ENCODE measurements around the gene CRMP1. TPM values are rescaled to one million over a fixed set of nuclear protein-coding genes. Genes with fewer than 3 reads are reported as not detected.
"Not testable (repeated sequence)": the region's sequence is repeated elsewhere in the genome, so short reads cannot be mapped to it uniquely, and the experiment has no call there.

CRMP1 gene
- polyA plus RNA-seq, 3 donors = 0.22 to 2.2 (median 0.70) TPM

DNA sequence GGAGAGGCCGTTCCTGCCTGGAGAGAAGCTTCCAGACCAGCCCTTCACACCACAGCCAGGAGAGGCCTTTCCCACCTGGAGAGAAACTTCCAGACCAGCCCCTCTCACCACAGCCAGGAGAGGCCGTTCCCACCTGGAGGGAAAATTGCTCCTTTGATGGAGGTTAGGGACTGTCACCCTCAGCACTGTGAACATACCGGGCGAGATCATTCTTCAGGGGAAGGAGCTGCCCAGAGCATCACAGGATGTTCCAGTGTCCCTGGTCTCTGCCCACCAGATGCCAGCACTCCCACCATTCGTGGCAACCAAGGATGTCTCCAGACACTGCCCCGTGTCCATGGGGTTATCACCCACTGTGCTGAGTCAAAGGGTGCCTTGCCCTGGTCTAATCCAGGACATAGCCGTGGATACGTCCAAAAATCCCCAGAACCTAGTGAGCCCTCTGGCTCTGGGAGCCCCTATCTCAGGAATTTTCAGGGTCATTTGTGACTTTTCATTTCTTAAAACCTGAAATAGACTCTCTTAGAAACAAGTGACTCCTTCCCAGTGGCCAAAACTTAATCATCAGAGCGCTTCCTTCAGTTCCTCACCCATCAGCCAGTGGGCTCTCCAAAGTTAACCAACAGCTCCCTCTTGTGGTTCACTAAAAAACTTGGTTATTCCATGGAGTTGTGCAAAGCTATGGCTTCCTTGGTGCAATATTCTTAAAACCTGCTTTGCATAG, 80.2 kb downstream of the CRMP1 start:
- WGBS, 3 donors = 76 to 88% (median 80%) methylated on average over 9 of the region's 9 CpGs
- no peak overlapping the region for H3K27ac ChIP-seq (ENCODE audit: low read depth, low read length)

DNA sequence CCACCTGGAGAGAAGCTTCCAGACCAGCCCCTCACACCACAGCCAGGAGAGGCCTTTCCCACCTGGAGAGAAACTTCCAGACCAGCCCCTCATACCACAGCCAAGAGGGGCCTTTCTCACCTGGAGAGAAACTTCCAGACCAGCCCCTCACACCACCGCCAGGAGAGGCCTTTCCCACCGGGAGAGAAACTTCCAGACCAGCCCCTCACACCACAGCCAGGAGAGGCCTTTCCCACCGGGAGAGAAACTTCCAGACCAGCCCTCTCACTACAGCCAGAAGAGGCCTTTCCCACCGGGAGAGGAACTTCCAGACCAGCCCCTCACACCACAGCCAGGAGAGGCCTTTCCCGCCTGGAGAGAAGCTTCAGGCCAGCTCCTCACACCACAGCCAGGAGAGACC, 80.8 kb downstream of the CRMP1 start:
- H3K27ac ChIP-seq (ENCODE audit: low read depth, low read length) = not testable (repeated sequence)
- 81 to 92% (median 90%) methylated on average over 5 of the region's 5 CpGs for WGBS, 3 donors

DNA sequence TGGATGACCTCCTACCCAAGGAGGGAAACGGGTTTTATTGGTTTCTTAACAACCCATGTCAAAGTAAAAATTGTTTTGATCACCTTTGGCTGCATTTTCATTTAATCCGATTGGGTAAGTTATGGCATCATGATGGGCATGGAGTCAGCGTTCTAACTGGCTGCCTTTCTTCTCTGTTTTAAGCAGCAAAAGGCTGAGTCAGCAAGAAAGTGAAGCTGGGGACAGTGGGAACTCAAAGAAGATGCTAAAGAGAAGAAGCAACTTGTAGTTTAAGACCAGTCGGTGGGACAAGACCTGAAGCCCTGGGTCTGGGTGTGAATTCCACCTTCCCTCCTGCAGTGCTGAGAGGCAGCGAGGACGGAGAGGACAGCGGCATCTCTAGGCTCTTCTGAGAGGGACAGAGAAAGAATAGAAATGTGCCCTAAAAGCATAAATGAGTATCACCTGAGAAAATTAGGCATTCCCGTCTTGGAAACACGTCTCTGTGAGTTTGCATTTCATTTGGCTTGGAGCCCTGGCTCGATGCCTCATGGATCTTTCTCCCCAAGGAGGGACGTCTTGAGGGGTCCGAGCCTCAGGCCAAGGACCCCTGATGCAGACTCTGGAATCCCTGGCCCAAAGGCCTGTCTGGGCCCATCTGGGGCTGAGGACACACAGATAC, 82.0 kb downstream of the CRMP1 start:
- no peak overlapping the region for H3K27ac ChIP-seq (ENCODE audit: low read depth, low read length)
- 78 to 84% (median 80%) methylated on average over 12 of the region's 12 CpGs for WGBS, 3 donors

DNA sequence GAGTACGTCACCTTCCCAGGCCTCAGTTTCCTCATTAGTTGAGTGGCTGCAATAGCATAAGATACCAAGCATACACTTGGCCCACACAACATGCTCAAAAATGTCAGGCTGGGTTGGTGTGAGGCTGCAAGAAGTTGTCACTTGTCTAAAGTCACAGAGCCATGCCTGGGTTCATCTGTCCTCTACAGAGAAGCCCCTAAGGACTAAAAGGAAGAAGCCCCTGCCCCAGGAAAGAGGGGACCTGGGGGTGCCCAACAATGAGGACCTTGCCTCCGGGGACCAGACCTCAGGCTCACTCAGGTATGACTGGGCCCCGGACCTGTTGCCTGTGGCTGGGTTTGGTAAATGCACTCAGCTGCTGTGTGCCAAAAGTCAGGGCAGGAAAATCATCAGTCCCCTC, 82.7 kb downstream of the CRMP1 start:
- H3K27ac ChIP-seq (ENCODE audit: low read depth, low read length) = no peak overlapping the region
- WGBS, 3 donors = 90 to 95% (median 94%) methylated on average over 3 of the region's 3 CpGs

DNA sequence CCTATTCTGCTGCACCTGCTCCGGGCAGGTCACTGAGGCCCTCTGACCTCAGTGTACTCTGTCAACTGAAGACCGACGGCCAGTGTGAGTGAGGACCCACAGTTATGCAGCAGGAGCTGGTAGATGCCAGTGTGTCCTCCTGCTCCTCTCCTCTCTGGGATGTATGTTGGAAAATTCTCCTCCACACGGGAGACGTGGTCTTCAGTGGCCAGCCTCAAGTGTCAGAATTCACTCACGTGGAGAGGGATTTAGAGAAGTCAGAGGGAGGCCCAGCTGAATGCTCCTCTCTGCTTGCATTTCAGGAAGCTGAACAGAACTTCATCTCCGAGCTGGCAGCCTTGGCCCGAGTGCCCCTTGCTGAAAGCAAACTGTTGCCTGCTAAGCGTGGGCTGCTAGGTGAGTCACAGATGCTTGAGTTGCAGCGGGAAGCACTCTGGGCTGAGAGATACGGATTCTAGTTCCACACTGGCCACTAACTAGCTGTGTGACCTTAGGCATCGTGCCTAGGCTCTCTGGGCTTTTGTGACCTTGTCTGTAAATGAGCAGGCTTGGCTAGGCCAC, 83.6 kb downstream of the CRMP1 start:
- no peak overlapping the region for H3K27ac ChIP-seq (ENCODE audit: low read depth, low read length)
- WGBS, 3 donors = 86 to 88% (median 87%) methylated on average over 12 of the region's 12 CpGs

DNA sequence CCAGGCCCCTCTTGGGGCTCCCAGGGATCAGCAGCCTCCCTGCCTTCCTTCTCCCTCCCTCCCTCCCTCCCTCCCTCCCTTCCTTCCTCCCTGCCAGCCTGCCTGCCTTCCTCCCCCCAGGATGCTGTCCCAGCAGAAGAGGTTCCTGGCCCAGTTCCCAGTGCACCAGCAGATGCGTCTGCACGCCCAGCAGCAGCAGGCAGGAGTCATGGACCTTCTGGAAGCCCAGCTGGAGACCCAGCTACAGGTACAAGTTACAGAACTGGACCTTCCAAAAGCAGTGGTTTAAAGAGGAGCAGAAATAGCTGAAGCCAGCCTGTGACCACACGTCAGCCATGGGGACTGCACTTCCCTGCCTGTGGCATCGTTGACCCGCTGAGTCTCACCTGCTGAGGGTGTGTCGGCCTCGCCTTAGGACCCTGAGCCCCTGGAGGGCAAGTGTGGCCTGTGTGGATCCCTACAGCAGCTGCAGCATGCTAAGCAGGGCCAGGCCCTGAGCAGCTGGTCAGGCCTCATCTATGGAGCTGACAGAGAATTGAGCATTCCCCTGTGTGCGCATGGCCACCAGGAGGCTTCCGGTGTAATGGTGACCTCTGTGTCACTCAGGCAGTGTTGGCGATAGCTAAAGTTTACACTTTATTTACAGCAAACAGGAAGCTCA, 84.7 kb downstream of the CRMP1 start:
- WGBS, 3 donors = 69 to 85% (median 71%) methylated on average over 10 of the region's 10 CpGs
- H3K27ac ChIP-seq (ENCODE audit: low read depth, low read length) = no peak overlapping the region

DNA sequence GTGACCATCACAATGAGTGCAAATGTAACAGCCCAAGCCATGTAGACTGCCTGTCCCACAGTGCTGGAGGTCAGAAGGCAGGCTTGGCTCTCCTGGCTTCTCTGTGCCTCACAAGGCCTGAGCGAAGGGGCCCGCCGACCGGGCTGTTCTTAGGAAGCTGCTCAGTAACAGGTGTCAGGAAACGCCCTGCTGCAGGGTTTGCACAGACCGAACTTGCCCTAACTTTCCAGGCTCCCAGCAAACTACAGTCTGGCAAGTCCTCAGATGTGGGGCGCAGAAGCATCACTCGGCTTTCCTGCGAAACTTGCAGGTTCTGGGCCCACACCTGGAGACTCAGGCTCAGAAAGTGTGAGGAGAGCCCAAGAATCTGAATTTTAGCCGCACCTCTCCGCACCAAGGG, 87.6 kb downstream of the CRMP1 start:
- 89 to 94% (median 92%) methylated on average over 11 of the region's 11 CpGs for WGBS, 3 donors
- no peak overlapping the region for H3K27ac ChIP-seq (ENCODE audit: low read depth, low read length)

DNA sequence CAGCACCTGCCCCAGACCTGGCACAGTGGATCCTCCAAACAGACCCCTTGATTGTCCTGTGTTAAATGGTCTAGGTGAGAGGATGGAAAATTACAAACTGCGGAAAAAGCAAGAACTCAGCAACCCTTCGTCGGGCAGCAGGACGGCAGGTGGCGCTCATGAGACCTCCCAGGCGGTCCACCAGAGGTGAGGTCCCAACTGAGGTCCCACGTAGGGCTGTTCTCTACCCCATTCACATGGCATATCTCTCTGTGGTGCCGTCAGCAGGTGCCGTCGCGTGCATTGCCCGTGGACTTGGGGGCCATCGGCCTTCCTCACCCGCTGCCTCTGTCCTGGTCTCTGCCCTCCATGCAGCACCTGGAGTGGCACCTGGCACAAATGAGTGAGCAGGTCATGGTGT, 88.2 kb downstream of the CRMP1 start:
- no peak overlapping the region for H3K27ac ChIP-seq (ENCODE audit: low read depth, low read length)
- 94% methylated on average over 14 of the region's 14 CpGs for WGBS, 3 donors

DNA sequence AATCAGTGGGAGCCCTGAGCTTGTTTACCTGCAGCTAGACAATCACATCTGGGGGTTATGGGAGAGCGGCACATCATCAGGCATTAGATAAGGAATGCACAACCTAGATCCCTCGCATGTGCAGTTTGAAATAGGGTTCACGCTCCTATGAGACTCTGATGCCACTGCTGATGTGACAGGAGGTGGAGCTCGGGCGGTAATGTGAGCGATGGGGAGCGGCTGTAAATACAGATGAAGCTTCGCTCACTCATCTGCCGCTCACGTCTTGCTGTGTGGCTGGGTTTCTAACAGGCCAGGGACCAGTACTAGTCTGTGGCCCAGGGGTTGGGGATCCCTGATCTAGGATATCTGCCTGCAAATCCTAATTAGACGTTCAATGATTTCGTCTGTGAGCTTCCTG, 90.3 kb downstream of the CRMP1 start:
- H3K27ac ChIP-seq (ENCODE audit: low read depth, low read length) = no peak overlapping the region
- 89 to 94% (median 91%) methylated on average over 12 of the region's 12 CpGs for WGBS, 3 donors

DNA sequence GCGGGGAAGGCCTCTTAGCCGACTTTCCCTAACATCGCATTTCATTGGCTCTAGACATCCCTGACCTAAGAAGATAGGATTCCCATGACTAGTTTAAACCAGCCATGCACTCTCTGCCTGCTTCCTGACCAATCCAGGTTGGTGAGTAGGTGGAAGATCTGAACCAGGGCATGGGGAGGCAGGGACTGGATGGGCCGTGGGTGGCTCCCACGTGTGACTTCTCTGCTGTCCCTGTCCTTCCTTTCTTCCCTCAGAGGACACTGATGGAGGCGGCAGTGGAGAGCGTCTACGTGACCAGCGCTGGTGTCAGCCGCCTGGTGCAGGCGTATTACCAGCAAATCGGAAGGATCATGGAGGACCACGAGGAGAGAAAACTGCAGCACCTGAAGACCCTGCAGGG, 91.2 kb downstream of the CRMP1 start:
- no peak overlapping the region for H3K27ac ChIP-seq (ENCODE audit: low read depth, low read length)
- WGBS, 3 donors = 89 to 93% (median 89%) methylated on average over 13 of the region's 13 CpGs

DNA sequence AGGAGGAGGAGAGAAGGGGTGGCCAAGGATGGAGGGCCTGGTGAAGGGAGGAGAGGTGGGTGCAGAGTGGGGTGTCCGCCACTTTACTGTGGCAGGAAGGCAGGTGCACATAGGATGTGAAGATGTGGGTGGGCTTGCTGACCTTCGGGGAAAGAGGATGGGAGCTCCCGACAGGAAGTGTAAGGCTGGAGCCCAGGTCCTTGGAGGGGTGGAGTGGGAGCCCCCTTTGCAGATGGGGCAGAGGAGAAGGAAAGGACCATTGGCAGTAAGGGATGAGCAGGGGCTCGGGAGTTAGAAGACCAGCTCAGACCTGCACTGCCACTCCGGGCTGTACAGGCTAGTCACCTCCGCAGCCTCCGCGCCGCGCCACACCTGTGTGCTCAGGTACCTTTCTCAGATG, 92.4 kb downstream of the CRMP1 start:
- no peak overlapping the region for H3K27ac ChIP-seq (ENCODE audit: low read depth, low read length)
- WGBS, 3 donors = 91 to 92% (median 91%) methylated on average over 8 to 10 of the region's 10 CpGs

DNA sequence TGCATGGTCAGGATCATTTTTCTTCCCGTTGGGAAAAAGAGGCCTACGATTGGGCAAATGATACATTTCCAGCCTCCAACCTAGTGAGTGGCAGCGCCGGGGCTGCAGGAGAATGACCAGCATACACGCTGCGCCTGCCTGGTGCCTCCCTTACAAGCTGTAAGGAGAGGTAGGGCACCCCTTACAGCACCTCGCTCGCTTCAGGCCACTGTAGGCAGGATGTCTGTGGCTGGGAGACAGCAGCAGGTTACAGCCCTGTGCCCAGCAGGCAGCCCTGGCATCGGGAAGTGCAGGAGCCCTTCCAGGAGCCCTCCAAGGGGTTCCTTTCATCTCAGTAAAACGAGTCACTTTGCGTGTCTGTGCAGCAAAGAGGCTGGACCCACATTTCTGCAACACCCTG, 93.5 kb downstream of the CRMP1 start:
- 83 to 91% (median 88%) methylated on average over 11 of the region's 11 CpGs for WGBS, 3 donors
- no peak overlapping the region for H3K27ac ChIP-seq (ENCODE audit: low read depth, low read length)

DNA sequence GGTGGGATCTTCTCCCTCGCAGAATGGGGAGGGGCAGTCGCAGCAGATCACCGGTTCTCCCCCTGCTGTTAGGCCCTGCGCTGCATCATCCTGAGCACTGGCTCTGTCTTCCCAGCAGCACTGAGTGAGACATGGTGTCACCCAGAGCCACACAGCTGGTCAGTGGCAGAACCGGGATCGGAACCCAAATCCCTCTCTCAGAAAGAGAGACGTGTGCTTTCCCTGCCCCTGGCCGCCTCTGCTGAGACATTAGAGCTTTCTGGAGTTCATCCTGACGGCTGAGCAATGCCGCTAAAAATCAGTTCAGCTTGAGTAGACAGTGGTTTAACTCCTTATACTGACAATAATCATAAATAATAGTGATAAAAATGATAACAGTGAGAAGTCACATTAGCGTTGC, 93.9 kb downstream of the CRMP1 start:
- 91 to 96% (median 93%) methylated on average over 11 of the region's 11 CpGs for WGBS, 3 donors
- H3K27ac ChIP-seq (ENCODE audit: low read depth, low read length) = no peak overlapping the region

DNA sequence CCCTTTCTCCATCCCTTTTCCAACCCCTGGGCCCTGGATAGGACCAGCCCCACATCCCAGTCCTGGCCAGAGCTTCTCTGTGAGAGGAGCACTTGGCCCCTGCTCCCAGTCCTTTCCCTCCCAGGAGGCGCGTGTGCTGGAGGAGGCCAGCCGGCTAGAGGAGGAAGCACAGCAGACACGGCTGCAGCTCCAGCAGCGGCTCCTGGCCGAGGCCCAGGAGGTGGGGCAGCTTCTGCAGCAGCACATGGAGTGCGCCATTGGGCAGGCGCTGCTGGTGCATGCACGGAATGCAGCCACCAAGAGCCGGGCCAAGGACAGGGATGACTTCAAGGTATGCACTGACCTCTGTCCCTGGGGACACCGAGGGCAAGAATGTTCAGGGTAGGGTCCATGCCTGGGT, 94.4 kb downstream of the CRMP1 start:
- WGBS, 3 donors = 58 to 74% (median 66%) methylated on average over 11 of the region's 11 CpGs
- H3K27ac ChIP-seq (ENCODE audit: low read depth, low read length) = no peak overlapping the region

DNA sequence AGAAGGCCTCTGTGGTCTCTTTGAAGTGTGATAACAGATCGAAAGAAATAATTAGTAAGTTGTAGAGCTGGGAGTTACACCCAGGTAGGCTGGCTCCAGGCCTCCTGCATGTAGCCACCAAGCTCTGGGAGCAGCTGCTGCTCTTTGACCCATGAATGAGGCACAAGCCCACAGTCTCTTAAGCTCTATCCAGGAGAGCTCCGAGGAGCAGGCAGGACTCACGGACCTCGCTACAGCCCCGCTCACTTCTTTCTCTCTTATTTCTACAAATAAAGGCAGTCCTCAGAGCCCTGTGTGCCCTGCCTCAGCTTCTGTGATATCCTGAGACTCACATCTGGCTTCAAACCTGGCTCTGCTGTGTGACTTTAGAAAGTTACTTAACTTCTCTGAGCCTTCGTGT, 95.0 kb downstream of the CRMP1 start:
- H3K27ac ChIP-seq (ENCODE audit: low read depth, low read length) = no peak overlapping the region
- 94 to 95% (median 94%) methylated on average over 6 of the region's 6 CpGs for WGBS, 3 donors

DNA sequence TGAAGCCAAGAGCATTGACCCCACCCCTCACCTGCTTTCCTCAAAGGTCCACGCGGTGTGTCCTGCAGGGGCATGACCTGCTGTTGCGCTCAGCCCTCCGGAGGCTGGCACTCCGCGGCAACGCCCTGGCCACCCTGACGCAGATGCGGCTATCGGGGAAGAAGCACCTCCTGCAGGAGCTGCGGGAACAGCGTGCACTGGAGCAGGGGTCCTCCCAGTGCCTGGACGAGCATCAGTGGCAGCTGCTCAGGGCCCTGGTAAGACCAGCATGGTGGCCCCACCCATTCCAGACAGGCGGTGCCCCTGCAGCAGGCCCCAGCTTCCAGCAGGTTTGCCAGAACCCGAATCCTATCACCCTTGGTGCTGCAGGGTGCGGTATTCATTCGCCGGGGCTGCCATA, 95.9 kb downstream of the CRMP1 start:
- WGBS, 3 donors = 91 to 95% (median 91%) methylated on average over 18 of the region's 18 CpGs
- no peak overlapping the region for H3K27ac ChIP-seq (ENCODE audit: low read depth, low read length)

DNA sequence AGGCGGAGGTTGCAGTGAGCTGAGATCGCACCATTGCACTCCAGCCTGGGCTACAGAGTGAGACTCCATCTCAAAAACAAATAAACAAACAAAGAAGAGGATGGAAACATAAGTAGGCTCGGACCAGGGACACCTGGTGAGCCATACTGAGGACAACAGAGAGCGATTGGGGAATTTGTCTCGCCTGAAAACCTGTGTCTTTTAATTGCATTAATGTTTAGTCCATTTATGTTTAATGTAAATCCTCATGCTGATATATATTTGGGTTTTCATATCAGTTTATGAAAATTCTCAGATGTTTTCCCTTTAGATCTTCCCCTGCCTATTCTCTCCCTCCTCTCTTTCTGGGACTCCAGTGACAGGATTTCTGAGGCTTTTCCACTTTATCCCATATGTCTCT, 97.3 kb downstream of the CRMP1 start:
- no peak overlapping the region for H3K27ac ChIP-seq (ENCODE audit: low read depth, low read length)
- 90 to 96% (median 91%) methylated on average over 5 of the region's 5 CpGs for WGBS, 3 donors

DNA sequence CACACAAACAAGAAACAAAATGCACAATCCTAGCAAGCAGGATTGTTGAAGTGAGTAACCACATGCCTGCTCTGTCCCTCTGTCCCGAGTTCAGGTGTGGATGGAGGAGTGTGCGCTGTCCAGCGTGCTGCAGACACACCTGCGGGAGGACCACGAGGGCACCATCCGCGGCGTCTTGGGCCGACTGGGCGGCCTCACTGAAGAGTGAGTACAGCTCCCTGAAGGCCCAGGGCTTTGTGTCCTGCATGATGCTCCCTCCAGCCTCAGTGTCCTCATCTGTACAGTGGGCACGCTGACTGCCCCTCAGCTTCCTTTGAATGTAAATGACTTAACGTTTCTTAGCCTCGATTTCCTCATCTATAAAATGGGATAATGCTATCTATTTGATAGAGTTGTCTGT, 99.4 kb downstream of the CRMP1 start:
- no peak overlapping the region for H3K27ac ChIP-seq (ENCODE audit: low read depth, low read length)
- 90 to 96% (median 96%) methylated on average over 13 of the region's 13 CpGs for WGBS, 3 donors

DNA sequence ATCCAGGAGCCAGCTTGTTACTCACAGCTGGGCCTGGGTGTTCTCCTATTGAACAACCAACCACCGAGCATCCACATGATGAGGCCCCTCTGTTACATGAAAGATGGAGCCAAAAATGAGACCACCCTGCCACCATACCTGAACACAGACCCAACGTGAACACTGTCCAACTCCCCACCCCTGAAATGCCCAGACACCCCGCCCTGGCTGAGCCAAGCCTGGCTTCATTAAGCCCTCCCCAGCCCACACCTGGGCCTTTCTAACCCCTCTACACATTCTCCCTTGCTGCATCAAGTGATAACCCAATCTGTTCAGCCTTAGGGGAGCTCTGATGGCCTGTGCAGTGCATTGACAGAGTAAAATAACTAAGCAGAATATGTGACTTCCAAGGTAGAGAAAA, 101.2 kb downstream of the CRMP1 start:
- 84 to 89% (median 86%) methylated on average over 3 of the region's 3 CpGs for WGBS, 3 donors
- no peak overlapping the region for H3K27ac ChIP-seq (ENCODE audit: low read depth, low read length)

DNA sequence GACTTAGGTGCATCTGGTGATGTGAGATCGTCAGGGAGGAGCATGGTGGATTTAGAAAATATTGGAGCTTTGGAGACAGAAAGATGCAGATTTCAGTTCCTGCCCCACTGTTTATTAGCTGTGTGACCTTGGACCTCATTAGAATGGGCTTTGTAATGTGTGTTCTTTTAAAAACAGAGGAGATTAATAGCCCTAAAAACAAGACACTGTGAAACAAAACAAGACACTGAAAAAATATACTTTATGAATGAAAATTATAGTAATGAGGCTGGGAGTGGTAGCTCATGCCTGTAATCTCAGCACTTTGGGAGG, 102.4 kb downstream of the CRMP1 start:
- H3K27ac ChIP-seq (ENCODE audit: low read depth, low read length) = no peak overlapping the region
- 24 to 68% (median 47%) methylated on average over 1 of the region's 1 CpG for WGBS, 3 donors

All from adipose tissue (tissue), 3 donors.